Measurements from ENCODE around the gene WIPF3.

WIPF3 gene

GRCh38 chr7:29937132-29937531 lies 130.8 kb downstream of the WIPF3 start:
- H3K9ac ChIP-seq (ENCODE audit: low read length in 5 of 5), result no peak overlapping the region
- H3K27me3 ChIP-seq (ENCODE audit: control insufficient read depth in 5 of 5, insufficient read depth in 4 of 5, low read length in 5 of 5), result no peaks in the 10 kb centered on the region
- no peaks in the 10 kb centered on the region for H3K9me3 ChIP-seq (ENCODE audit: control insufficient read depth in 5 of 5, low read length in 5 of 5)
- H3K4me1 ChIP-seq (ENCODE audit: control insufficient read depth in 5 of 5, insufficient read depth in 5 of 5, low read length in 5 of 5), result no peaks in the 10 kb centered on the region
- no peak overlapping the region for H3K4me3 ChIP-seq (ENCODE audit: low read depth in 1 of 5, low read length in 5 of 5)
- peaks cover 27 to 56% (median 31%) of the 10 kb centered on the region in 5 donors for H3K36me3 ChIP-seq (ENCODE audit: control insufficient read depth in 5 of 5, insufficient read depth in 5 of 5, low read length in 5 of 5)
- H3K27ac ChIP-seq (ENCODE audit: low read depth, low read length), result no peak overlapping the region

GRCh38 chr7:29940199-29940598 lies 133.9 kb downstream of the WIPF3 start:
- Histone ChIP-seq H3K9ac (ENCODE audit: low read length in 5 of 5) (no peak overlapping the region), H3K27ac (ENCODE audit: low read depth, low read length) (no peak overlapping the region), H3K27me3 (ENCODE audit: control insufficient read depth in 5 of 5, insufficient read depth in 4 of 5, low read length in 5 of 5) (no peaks in the 10 kb centered on the region), H3K36me3 (ENCODE audit: control insufficient read depth in 5 of 5, insufficient read depth in 5 of 5, low read length in 5 of 5) (peaks cover 24 to 66% (median 45%) of the 10 kb centered on the region in 5 donors), H3K4me3 (ENCODE audit: low read depth in 1 of 5, low read length in 5 of 5) (no peak overlapping the region), H3K9me3 (ENCODE audit: control insufficient read depth in 5 of 5, low read length in 5 of 5) (no peaks in the 10 kb centered on the region), H3K4me1 (ENCODE audit: control insufficient read depth in 5 of 5, insufficient read depth in 5 of 5, low read length in 5 of 5) (no peaks in the 10 kb centered on the region)

DNA sequence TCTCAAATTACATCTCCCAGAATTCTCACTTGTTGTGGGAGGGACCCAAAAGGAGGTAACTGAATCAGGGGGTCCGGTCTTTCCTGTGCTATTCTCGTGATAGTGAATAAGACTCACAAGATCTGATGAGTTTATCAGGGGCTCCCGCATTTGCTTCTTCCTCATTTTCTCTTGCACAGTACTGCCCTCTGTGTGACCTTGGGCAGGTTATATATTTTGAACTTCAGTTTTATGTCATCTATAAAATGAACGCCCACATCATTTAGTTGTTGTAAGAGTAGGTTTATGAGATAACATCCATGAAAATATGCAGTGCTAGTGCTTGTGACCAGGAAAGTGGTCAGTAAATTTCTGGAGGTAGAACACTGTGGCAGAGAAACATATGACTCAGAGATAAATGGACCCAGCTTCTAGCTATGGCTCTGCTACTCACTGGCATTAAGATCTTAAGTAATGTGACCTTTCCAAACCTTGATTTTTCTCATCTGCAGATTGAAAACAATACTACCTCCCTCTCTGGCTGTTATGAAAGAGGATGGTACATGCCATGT lies 139.0 kb downstream of the WIPF3 start:
- Histone ChIP-seq H3K9ac (ENCODE audit: low read length in 5 of 5) (no peak overlapping the region), H3K27me3 (ENCODE audit: control insufficient read depth in 5 of 5, insufficient read depth in 4 of 5, low read length in 5 of 5) (no peaks in the 10 kb centered on the region), H3K4me1 (ENCODE audit: control insufficient read depth in 5 of 5, insufficient read depth in 5 of 5, low read length in 5 of 5) (no peaks in the 10 kb centered on the region), H3K27ac (ENCODE audit: low read depth, low read length) (no peak overlapping the region), H3K9me3 (ENCODE audit: control insufficient read depth in 5 of 5, low read length in 5 of 5) (no peaks in the 10 kb centered on the region), H3K4me3 (ENCODE audit: low read depth in 1 of 5, low read length in 5 of 5) (no peak overlapping the region), H3K36me3 (ENCODE audit: control insufficient read depth in 5 of 5, insufficient read depth in 5 of 5, low read length in 5 of 5) (peaks cover 6 to 41% (median 31%) of the 10 kb centered on the region in 5 donors)

DNA sequence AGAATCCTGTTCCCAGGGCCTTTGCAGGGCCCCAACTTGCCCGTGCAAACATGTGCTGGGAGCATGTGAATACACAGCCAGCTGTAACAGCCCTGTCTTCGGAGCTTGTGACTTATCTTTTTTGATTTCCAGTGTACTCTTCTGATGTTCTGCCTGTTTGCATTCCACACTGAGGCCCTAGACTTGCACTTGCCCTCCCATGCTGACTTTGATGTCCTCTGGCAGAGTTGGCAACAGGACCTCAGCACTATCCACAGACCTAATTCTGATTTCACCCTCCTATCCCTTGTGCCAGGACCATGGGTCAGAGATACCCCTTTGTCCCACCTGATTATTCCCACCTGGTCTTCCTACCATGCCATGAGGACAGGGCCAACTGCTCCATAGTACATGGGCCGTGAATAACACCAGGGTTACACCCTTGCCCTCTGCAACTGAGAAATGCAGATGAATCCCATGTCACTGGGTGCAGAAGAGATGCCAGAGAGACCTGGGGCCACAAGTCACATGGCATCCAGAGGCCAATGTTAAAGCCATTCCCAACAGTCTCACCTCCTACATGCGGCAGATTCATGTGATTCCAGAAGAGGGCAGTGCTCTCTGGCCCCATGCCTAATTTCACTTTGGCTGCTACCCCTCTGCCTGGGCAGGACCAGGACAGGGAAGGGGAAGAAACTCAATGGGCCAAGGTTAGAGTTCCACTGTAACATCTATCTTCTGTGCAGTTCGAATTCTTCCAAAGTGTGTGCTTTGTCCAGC lies 140.3 kb downstream of the WIPF3 start:
- H3K4me3 ChIP-seq (ENCODE audit: low read depth in 1 of 5, low read length in 5 of 5), result no peak overlapping the region
- H3K4me1 ChIP-seq (ENCODE audit: control insufficient read depth in 5 of 5, insufficient read depth in 5 of 5, low read length in 5 of 5), result peaks cover 0 to 10% (median 8%) of the 10 kb centered on the region in 5 donors
- H3K27ac ChIP-seq (ENCODE audit: low read depth, low read length), result no peak overlapping the region
- H3K27me3 ChIP-seq (ENCODE audit: control insufficient read depth in 5 of 5, insufficient read depth in 4 of 5, low read length in 5 of 5), result no peaks in the 10 kb centered on the region
- H3K36me3 ChIP-seq (ENCODE audit: control insufficient read depth in 5 of 5, insufficient read depth in 5 of 5, low read length in 5 of 5), result peaks cover 4 to 33% (median 28%) of the 10 kb centered on the region in 5 donors
- H3K9ac ChIP-seq (ENCODE audit: low read length in 5 of 5), result no peak overlapping the region
- H3K9me3 ChIP-seq (ENCODE audit: control insufficient read depth in 5 of 5, low read length in 5 of 5), result no peaks in the 10 kb centered on the region

DNA sequence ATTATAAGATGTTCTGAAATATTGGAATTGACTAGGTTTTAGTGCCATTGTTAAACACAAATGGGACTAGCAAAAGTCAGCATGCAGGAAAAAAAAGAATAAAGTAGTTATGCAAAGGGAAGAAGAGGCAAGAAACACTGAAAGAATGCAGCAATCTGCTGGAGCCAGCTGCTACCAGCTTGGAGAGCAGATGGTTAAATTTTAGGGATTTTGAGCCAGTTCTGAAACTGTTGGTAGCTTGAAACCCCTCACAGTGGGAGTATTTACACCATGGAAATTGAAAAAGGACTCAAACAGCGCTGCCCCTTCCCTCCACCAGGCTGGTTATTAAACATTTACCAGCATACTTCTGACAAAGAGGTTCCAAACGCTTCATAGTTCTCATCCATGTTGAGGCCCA lies 142.3 kb downstream of the WIPF3 start:
- H3K9ac ChIP-seq (ENCODE audit: low read length in 5 of 5), result no peak overlapping the region
- H3K27me3 ChIP-seq (ENCODE audit: control insufficient read depth in 5 of 5, insufficient read depth in 4 of 5, low read length in 5 of 5), result no peaks in the 10 kb centered on the region
- H3K4me1 ChIP-seq (ENCODE audit: control insufficient read depth in 5 of 5, insufficient read depth in 5 of 5, low read length in 5 of 5), result peaks cover 0 to 17% (median 15%) of the 10 kb centered on the region in 5 donors
- H3K9me3 ChIP-seq (ENCODE audit: control insufficient read depth in 5 of 5, low read length in 5 of 5), result no peaks in the 10 kb centered on the region
- no peak overlapping the region for H3K27ac ChIP-seq (ENCODE audit: low read depth, low read length)
- H3K4me3 ChIP-seq (ENCODE audit: low read depth in 1 of 5, low read length in 5 of 5), result no peak overlapping the region
- H3K36me3 ChIP-seq (ENCODE audit: control insufficient read depth in 5 of 5, insufficient read depth in 5 of 5, low read length in 5 of 5), result peaks cover 4 to 24% (median 18%) of the 10 kb centered on the region in 5 donors

- Histone ChIP-seq H3K4me1 (ENCODE audit: control insufficient read depth in 5 of 5, insufficient read depth in 5 of 5, low read length in 5 of 5) (peaks cover 0 to 20% (median 18%) of the 10 kb centered on the region in 5 donors), H3K27me3 (ENCODE audit: control insufficient read depth in 5 of 5, insufficient read depth in 4 of 5, low read length in 5 of 5) (no peaks in the 10 kb centered on the region), H3K9me3 (ENCODE audit: control insufficient read depth in 5 of 5, low read length in 5 of 5) (no peaks in the 10 kb centered on the region), H3K36me3 (ENCODE audit: control insufficient read depth in 5 of 5, insufficient read depth in 5 of 5, low read length in 5 of 5) (peaks cover 3 to 17% (median 14%) of the 10 kb centered on the region in 5 donors), H3K4me3 (ENCODE audit: low read depth in 1 of 5, low read length in 5 of 5) (no peak overlapping the region), H3K9ac (ENCODE audit: low read length in 5 of 5) (no peak overlapping the region), H3K27ac (ENCODE audit: low read depth, low read length) (no peak overlapping the region)
Measured at GRCh38 chr7:29950480-29950879, 144.2 kb downstream of the WIPF3 start.

- H3K4me1 ChIP-seq (ENCODE audit: control insufficient read depth in 5 of 5, insufficient read depth in 5 of 5, low read length in 5 of 5), result peaks cover 0 to 21% (median 18%) of the 10 kb centered on the region in 5 donors
- H3K4me3 ChIP-seq (ENCODE audit: low read depth in 1 of 5, low read length in 5 of 5), result no peak overlapping the region
- H3K9ac ChIP-seq (ENCODE audit: low read length in 5 of 5), result no peak overlapping the region
- no peak overlapping the region for H3K27ac ChIP-seq (ENCODE audit: low read depth, low read length)
- peaks cover 0 to 17% (median 12%) of the 10 kb centered on the region in 5 donors for H3K36me3 ChIP-seq (ENCODE audit: control insufficient read depth in 5 of 5, insufficient read depth in 5 of 5, low read length in 5 of 5)
- H3K9me3 ChIP-seq (ENCODE audit: control insufficient read depth in 5 of 5, low read length in 5 of 5), result no peaks in the 10 kb centered on the region
- no peaks in the 10 kb centered on the region for H3K27me3 ChIP-seq (ENCODE audit: control insufficient read depth in 5 of 5, insufficient read depth in 4 of 5, low read length in 5 of 5)
Measured at GRCh38 chr7:29951206-29951605, 144.9 kb downstream of the WIPF3 start.

DNA sequence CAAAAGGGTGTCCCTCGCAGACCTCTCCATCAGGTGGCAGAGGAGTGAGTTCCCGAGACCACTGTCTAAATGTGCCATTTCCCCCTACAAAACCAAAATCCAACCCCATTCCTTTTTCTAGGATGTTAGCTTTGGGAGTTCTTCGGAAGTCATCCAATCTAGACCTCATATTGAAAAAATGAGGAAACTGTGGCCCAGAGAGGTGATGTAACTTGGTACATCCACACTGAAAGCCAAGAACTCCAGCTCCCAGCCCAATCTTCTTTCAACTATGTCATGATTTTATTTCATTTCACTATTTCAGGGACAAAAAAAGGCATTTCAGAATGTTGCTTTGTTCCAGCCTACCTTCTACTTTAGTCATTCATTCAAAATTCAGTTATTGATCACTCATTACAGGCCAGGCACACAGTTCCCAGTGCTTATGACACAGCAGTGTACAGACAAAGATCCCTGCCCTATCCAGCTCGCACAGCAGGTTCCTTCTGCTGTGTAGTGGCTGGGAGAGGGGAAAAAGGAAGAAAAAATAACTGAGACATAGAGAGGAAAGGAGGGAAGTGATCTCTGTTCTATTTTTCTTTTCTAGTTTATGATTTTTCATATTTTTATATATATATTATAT lies 147.5 kb downstream of the WIPF3 start:
- no peaks in the 10 kb centered on the region for H3K27me3 ChIP-seq (ENCODE audit: control insufficient read depth in 5 of 5, insufficient read depth in 4 of 5, low read length in 5 of 5)
- H3K9me3 ChIP-seq (ENCODE audit: control insufficient read depth in 5 of 5, low read length in 5 of 5), result no peaks in the 10 kb centered on the region
- no peak overlapping the region for H3K9ac ChIP-seq (ENCODE audit: low read length in 5 of 5)
- no peak overlapping the region for H3K4me3 ChIP-seq (ENCODE audit: low read depth in 1 of 5, low read length in 5 of 5)
- H3K4me1 ChIP-seq (ENCODE audit: control insufficient read depth in 5 of 5, insufficient read depth in 5 of 5, low read length in 5 of 5), result peaks cover 0 to 24% (median 18%) of the 10 kb centered on the region in 5 donors
- peak overlapping the region; percentile 38 for H3K27ac ChIP-seq (ENCODE audit: low read depth, low read length)
- H3K36me3 ChIP-seq (ENCODE audit: control insufficient read depth in 5 of 5, insufficient read depth in 5 of 5, low read length in 5 of 5), result peaks cover 0 to 17% (median 12%) of the 10 kb centered on the region in 5 donors

DNA sequence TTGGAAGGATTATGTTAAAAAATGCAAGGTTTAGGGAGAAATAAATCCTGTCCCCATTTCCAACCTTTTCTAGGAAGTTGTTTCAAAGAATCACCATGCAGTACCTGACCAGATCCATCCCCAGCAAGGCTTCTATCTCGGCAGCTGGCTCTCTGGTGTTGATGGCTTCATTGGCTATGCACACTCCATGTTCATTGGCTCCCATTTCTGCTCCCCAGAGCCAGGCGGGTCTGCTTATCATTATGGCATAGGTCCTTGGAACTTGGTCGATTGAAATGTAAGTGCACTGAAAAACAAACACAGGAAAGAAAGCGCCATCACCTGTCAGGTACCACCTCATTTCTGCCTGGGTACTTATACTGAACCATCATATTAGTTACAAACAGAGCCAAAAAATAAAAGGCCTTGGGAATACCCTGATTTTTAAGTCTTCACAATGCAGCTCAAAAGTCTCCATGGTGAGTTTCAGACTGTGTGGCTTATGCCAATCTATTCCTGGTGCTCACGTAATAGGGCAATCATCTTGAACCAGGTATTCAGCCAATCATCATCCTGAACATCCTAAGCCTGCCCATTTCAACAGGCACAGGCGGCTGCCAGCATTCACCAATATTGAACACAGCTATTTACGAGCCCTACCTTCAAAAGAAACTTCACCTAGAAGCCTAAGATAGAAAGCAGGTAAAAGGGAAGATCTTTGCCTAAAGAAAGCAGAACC lies 148.9 kb downstream of the WIPF3 start:
- Histone ChIP-seq H3K4me1 (ENCODE audit: control insufficient read depth in 5 of 5, insufficient read depth in 5 of 5, low read length in 5 of 5) (peaks cover 0 to 24% (median 18%) of the 10 kb centered on the region in 5 donors), H3K36me3 (ENCODE audit: control insufficient read depth in 5 of 5, insufficient read depth in 5 of 5, low read length in 5 of 5) (peaks cover 0 to 13% (median 6%) of the 10 kb centered on the region in 5 donors), H3K9ac (ENCODE audit: low read length in 5 of 5) (no peak overlapping the region), H3K27ac (ENCODE audit: low read depth, low read length) (no peak overlapping the region), H3K27me3 (ENCODE audit: control insufficient read depth in 5 of 5, insufficient read depth in 4 of 5, low read length in 5 of 5) (no peaks in the 10 kb centered on the region), H3K4me3 (ENCODE audit: low read depth in 1 of 5, low read length in 5 of 5) (no peak overlapping the region), H3K9me3 (ENCODE audit: control insufficient read depth in 5 of 5, low read length in 5 of 5) (no peaks in the 10 kb centered on the region)

Data from subcutaneous abdominal adipose tissue (tissue), 5 donors.